ENCODE results near the gene CHST2.
A peak's percentile ranks its signal among the peaks of the same experiment; 100 is the strongest.

Gene CHST2

DNA sequence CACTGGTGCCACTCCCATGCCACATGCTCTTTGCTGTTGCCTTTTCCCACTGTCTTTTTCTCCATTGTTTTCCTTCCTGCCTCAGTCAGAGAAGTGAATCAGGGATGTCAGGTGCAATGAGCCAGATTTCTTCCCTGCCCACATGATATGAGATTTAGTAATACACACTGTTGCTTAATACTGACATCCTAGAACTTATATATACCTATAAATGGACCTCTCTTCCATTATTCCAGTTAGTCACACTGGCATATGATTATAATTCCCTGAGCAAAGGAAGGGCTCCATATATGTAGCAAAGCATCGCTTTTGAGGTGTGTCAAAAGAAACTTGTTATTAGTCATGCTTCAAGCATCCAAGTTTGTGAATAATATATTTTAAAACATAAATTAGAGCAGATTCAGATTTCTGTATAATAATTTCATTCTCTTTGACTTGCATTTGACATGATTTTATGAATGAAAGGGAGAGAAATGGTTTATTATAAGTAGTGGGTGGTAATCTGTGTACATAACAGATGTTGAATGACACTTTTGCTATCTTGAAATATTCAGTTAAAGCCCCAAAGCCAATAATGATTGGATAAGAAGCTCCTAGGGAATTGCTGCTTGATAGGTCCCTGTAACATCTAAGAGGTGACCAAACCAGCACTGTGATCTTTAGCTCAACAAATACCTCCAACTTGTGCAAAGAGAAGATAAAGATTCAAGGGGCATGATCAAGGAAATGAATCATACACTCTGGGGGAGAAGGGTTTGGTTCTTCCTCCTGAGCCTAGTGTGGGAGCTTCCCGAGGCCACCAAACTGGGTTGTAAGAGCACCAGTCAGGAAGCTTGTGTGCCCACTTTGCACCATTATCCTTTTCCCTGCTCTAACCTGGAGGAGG, 48.6 kb downstream of the CHST2 start:
- DNase-seq (ENCODE audit: low read depth in 2 of 2) = peak in 1 of 2 experiments; percentile 8

DNA sequence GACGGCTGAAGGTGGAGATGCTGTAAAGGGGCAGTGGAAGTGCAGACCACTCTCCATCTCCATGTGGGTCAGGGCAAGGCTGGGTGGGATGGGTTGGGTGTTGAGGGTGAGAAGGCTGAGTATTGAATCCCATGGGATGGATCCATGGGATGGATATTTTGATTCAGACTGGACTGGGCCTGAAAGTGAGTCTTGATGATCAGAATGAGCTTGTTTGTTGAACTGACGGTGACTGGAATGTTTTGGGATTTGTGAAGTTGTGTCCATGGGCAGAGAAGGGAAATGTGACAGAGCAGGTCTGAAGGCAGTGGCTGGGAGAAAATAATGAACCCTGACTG, 49.3 kb downstream of the CHST2 start:
- DNase-seq (ENCODE audit: low read depth in 2 of 2) = no peak

DNA sequence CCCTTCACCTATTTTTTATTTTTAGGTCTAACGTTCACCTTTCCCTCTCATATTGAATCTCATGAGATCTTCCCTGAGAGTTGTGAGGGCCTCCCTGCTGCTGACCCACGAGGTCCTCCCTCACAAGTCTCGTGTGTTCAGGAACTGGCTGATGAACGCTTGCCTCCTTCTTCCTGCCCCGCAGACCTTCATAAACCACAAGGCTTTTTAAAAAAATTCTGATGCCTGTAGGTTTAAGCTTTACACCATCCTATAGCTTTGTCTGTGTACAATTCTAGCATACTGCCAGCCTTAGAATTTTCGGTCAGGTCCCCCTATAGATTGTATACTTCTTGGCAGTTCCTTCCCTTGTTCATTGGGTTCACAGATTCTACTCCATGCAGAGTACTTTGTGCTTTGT, 50.5 kb downstream of the CHST2 start:
- DNase-seq (ENCODE audit: low read depth in 2 of 2) = no peak

DNA sequence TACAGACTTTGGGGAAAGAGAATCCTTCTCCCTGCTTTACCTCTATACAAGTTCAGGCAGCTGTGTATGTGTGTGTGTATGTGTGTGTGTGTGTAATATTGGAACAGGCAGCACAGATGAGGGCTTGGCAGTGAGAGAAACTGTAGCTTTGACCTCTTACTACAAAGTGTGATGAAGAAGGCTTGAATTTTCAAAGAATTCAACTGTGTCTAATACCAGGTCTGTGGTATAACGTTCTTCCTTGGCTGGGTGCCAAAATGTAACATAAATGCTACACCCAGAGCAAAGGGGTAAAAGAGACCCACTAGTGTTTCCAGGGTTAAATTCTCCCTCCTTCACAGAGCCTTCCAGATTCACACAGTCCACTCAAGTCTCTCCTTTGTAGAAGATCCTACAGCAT, 51.1 kb downstream of the CHST2 start:
- DNase-seq (ENCODE audit: low read depth in 2 of 2) = no peak

DNA sequence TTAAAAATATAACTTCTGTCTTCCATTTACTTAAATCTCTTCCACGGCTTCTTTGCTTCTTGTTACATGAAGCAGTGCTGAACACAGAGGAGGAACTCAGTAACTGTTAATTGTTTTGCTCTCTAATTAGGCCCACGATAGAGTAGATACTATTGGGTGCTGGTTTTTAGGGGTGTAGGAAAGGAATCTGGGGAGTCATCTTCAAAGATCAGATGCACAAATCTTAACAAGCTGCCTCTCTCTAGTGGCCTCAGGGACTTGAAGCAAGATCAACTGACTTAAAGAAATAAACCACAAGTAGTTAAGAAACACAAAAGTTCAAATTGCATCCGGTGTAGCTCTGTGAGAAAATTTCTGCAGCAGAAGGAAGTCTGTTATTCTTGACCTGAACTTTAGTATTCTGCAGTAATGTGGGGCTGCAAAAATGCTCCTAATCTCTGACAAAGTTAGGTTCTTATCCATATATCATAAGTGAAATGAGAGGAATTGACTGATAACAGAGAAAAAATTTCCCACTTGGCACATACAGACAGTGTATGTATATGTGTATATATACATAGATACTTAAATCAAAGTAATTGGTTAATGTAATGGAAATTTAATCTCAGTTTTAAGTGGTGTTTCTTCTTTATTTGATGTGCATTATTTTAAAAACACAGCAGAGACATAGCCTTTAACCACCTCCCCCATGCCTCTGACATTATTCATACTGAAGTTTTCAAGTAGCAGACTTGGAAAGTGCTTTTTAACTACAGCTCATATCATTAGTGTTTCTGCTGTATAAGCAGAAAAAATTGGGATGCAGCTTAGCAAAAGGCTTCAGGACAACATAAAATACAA, 51.8 kb downstream of the CHST2 start:
- peak in 1 of 2 experiments; percentile 23 for DNase-seq (ENCODE audit: low read depth in 2 of 2)

DNA sequence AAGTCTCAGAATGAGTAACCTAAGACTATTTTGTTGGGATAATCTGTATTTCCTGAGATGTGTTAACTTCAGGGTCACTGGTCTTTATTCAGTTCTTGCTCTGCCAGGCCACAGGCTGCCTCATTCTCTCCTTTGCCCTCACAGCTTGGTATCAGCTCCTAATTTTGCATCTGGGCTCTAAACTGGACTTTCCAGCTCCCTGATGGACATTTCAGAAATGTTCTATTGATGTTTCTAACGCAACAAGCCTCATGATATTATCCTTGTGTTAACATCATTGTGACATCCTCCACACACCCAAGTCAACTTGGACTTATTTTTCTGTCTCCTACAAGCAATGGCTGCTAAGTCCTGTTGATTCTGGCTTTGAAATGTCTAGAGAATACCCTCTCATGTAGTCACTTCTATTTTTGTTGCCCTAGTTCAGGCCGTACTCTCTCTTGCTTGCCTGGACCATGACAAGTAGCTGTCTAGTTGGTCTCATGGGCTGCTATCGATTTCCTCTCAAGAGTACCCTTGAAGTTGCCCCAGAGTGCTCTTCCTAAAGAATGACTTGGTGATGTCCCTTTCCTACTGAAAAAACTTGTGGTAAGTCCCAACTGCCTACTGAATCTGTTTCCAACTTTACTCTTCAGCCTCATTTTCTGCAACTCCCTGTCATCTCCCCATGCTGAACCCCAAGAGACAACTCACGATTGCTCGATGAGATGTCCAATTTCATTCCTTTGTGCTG, 52.7 kb downstream of the CHST2 start:
- DNase-seq (ENCODE audit: low read depth in 2 of 2) = no peak

DNA sequence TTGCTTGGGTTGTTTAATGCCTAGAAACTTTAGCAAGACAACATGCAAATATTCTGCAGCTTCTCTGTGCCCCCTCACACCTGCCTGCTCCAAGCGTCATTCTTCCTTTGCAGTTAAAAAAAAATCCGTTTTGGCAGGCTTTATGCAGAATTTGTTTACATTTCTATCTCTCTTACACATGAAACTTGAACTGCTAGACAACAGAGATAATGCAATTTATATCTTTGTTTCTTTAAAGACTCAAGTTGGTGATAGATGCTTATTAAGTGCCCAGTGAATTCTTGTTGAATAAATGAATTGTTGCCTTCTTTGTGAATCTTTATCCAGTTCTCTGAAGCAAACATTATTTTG, 53.2 kb downstream of the CHST2 start:
- DNase-seq (ENCODE audit: low read depth in 2 of 2) = no peak

DNA sequence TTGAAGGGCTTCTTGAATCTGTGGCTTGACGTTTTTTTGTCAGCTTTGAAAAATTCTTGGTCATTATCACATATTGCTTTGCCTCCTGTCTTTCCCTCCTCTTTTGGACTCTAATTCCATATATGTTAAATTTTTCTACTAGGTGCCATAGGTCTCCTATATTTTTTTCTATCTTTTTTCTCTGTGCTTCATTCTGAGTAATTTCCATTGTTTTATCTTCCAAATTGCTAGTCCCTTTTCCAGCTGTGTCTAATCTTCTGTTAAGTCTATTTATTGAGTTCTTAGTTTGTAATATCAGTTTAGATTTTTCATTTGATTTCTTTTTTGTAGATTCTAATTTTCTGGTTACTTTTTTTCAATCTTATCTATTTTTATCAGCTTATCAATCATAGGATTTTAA, 53.7 kb downstream of the CHST2 start:
- DNase-seq (ENCODE audit: low read depth in 2 of 2) = no peak

All from fibroblast of skin of left biceps (primary cell).